SK-N-SH treated with all-trans-retinoic acid at 6 μM for 48 hours (cell line): Measurements from ENCODE around the gene CDKN2C.
A peak's percentile ranks its signal among the peaks of the same experiment; 100 is the strongest.

Experiments
- ATAC-seq: fragments of 200-7000 bp; cut with Tn5 transposase; 3 replicates; pipeline ENCODE4 v1.9.1; 2020; ENCODE audit warnings: mild to moderate bottlenecking, moderate library complexity
- ARNTL ChIP-seq: fragments of 450-650 bp; formaldehyde crosslinking; IDR thresholded peaks from 2 replicates; pipeline ENCODE4 v1.5.0; 2020; ENCODE audit warnings: low read depth, mild to moderate bottlenecking, moderate library complexity, borderline replicate concordance
- BACH2 ChIP-seq: fragments of 250-450 bp; sonication (Bioruptor Pico); IDR thresholded peaks from 2 replicates; pipeline ENCODE4 v1.9.0; 2021; ENCODE audit warnings: mild to moderate bottlenecking, borderline replicate concordance
- CSDC2 ChIP-seq: fragments of 250-450 bp; sonication (Bioruptor Pico); IDR thresholded peaks from 2 replicates; pipeline ENCODE4 v1.5.0; 2020; ENCODE audit warnings: mild to moderate bottlenecking, moderate library complexity
- ESRRG ChIP-seq: fragments of 250-450 bp; sonication (Bioruptor Pico); IDR thresholded peaks from 2 replicates; pipeline ENCODE4 v1.6.1; 2021; ENCODE audit warnings: mild to moderate bottlenecking
- GLIS3 ChIP-seq: fragments of 250-450 bp; sonication (Bioruptor Pico); IDR thresholded peaks from 2 replicates; pipeline ENCODE4 v1.5.0; 2020; ENCODE audit warnings: mild to moderate bottlenecking, moderate library complexity
- ISL1 ChIP-seq: fragments of 250-450 bp; sonication (Bioruptor Pico); IDR thresholded peaks from 2 replicates; pipeline ENCODE4 v2.1.2; 2022; ENCODE audit warnings: mild to moderate bottlenecking, moderate library complexity
- OSR1 ChIP-seq: fragments of 250-450 bp; sonication (Bioruptor Pico); IDR thresholded peaks from 2 replicates; pipeline ENCODE4 v1.8.0; 2022; ENCODE audit warnings: moderate library complexity, mild to moderate bottlenecking, inconsistent platforms
- PPARA ChIP-seq: fragments of 250-450 bp; sonication (Bioruptor Pico); IDR thresholded peaks from 2 replicates; pipeline ENCODE4 v1.5.0; 2020; ENCODE audit warnings: mild to moderate bottlenecking, borderline replicate concordance
- RARB ChIP-seq: fragments of 250-450 bp; sonication (Bioruptor Pico); IDR thresholded peaks from 2 replicates; pipeline ENCODE4 v1.8.0; 2021; ENCODE audit warnings: mild to moderate bottlenecking, moderate library complexity
- SNAI2 ChIP-seq: fragments of 250-450 bp; sonication (Bioruptor Pico); IDR thresholded peaks from 2 replicates; pipeline ENCODE4 v1.5.0; 2020; ENCODE audit warnings: mild to moderate bottlenecking, moderate library complexity
- TCF4 ChIP-seq: fragments of 250-450 bp; sonication (Bioruptor Pico); IDR thresholded peaks from 2 replicates; pipeline ENCODE4 v1.8.0; 2021; ENCODE audit warnings: mild to moderate bottlenecking, moderate library complexity, borderline replicate concordance
- TOX ChIP-seq: fragments of 250-450 bp; sonication (Bioruptor Pico); IDR thresholded peaks from 2 replicates; pipeline ENCODE4 v1.8.0; 2021; ENCODE audit warnings: mild to moderate bottlenecking, moderate library complexity, borderline replicate concordance
- ZFP3 ChIP-seq: fragments of 250-450 bp; sonication (Bioruptor Pico); IDR thresholded peaks from 2 replicates; pipeline ENCODE4 v1.5.0; 2020; ENCODE audit warnings: mild to moderate bottlenecking, moderate library complexity
- ZFP30 ChIP-seq: fragments of 450-650 bp; formaldehyde crosslinking; IDR thresholded peaks from 2 replicates; pipeline ENCODE4 v1.5.0; 2022; ENCODE audit warnings: mild to moderate bottlenecking, moderate library complexity
- ZNF70 ChIP-seq: fragments of 450-650 bp; formaldehyde crosslinking; IDR thresholded peaks from 2 replicates; pipeline ENCODE4 v1.5.0; 2020; ENCODE audit warnings: mild to moderate bottlenecking, moderate library complexity
- ZNF8 ChIP-seq: fragments of 450-650 bp; formaldehyde crosslinking; IDR thresholded peaks from 2 replicates; pipeline ENCODE4 v1.5.0; 2020; ENCODE audit warnings: mild to moderate bottlenecking, moderate library complexity
- TF ChIP-seq, protein P1 (sequence below): fragments of 250-450 bp; sonication (Bioruptor Pico); IDR thresholded peaks from 2 replicates; pipeline ENCODE4 v1.8.0; 2021; ENCODE audit warnings: low read depth, mild to moderate bottlenecking, moderate library complexity, borderline replicate concordance
- TF ChIP-seq, protein P2 (sequence below): fragments of 250-450 bp; sonication (Bioruptor Pico); IDR thresholded peaks from 2 replicates; pipeline ENCODE4 v1.5.0; 2020; ENCODE audit warnings: mild to moderate bottlenecking, moderate library complexity
- TF ChIP-seq, protein P3 (sequence below): fragments of 250-450 bp; sonication (Bioruptor Pico); IDR thresholded peaks from 2 replicates; pipeline ENCODE4 v1.5.1; 2021; ENCODE audit warnings: mild to moderate bottlenecking, moderate library complexity
- TF ChIP-seq, protein P4 (sequence below): fragments of 250-450 bp; sonication (Bioruptor Pico); IDR thresholded peaks from 2 replicates; pipeline ENCODE4 v1.8.0; 2020; ENCODE audit warnings: mild to moderate bottlenecking, moderate library complexity, borderline replicate concordance
- TF ChIP-seq, protein P5 (sequence below): fragments of 250-450 bp; sonication (Bioruptor Pico); IDR thresholded peaks from 2 replicates; pipeline ENCODE4 v1.5.1; 2020; ENCODE audit warnings: low read depth, mild to moderate bottlenecking, moderate library complexity

The CDKN2C gene

DNA sequence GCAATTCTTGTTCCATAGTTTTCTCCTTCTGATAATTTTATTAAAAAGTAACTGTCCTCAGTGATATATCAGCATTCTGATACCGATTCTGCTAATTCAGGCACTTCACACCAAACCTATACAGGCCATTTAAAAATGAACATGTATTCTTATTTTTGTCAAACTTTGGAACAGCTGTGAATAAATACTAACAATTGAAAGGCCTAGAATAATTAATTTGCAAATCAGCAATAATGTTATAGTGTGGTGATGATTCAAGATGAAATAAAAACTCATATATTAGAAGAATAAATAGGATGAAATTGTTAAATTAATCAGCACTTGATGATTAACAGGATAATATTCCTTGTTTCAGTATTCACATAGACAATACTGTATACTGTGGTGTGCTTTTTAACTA lies 9.9 kb downstream of the CDKN2C start:
- no peak for TF ChIP-seq TOX (CRISPR knock-in tag)
- no peak for ATAC-seq

DNA sequence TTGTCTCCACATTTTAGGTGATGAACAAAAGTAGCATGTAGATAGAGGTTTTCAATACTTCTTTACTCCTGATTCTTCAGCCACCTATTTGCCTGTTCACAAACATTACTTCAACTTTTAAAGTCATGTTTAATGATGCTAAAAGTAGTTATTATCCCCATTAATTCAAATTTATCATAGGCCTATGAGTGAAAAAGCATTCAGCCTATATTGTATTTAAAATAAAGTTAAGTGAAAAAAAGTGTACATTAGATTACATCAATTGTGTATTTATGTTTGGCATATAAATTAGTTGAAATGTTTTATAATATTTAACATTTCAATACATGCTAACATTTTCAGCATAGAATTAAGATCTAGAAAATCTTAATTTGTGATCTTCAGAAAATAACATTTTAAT lies 10.5 kb downstream of the CDKN2C start:
- no peak for ATAC-seq
- TF ChIP-seq ZFP3 (CRISPR knock-in tag) = no peak
- TF ChIP-seq, protein P1, sequence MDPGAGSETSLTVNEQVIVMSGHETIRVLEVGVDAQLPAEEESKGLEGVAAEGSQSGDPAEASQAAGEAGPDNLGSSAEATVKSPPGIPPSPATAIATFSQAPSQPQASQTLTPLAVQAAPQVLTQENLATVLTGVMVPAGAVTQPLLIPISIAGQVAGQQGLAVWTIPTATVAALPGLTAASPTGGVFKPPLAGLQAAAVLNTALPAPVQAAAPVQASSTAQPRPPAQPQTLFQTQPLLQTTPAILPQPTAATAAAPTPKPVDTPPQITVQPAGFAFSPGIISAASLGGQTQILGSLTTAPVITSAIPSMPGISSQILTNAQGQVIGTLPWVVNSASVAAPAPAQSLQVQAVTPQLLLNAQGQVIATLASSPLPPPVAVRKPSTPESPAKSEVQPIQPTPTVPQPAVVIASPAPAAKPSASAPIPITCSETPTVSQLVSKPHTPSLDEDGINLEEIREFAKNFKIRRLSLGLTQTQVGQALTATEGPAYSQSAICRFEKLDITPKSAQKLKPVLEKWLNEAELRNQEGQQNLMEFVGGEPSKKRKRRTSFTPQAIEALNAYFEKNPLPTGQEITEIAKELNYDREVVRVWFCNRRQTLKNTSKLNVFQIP (CRISPR knock-in tag) = no peak
- no peak for TF ChIP-seq OSR1 (CRISPR knock-in tag)
- TF ChIP-seq, protein P2, sequence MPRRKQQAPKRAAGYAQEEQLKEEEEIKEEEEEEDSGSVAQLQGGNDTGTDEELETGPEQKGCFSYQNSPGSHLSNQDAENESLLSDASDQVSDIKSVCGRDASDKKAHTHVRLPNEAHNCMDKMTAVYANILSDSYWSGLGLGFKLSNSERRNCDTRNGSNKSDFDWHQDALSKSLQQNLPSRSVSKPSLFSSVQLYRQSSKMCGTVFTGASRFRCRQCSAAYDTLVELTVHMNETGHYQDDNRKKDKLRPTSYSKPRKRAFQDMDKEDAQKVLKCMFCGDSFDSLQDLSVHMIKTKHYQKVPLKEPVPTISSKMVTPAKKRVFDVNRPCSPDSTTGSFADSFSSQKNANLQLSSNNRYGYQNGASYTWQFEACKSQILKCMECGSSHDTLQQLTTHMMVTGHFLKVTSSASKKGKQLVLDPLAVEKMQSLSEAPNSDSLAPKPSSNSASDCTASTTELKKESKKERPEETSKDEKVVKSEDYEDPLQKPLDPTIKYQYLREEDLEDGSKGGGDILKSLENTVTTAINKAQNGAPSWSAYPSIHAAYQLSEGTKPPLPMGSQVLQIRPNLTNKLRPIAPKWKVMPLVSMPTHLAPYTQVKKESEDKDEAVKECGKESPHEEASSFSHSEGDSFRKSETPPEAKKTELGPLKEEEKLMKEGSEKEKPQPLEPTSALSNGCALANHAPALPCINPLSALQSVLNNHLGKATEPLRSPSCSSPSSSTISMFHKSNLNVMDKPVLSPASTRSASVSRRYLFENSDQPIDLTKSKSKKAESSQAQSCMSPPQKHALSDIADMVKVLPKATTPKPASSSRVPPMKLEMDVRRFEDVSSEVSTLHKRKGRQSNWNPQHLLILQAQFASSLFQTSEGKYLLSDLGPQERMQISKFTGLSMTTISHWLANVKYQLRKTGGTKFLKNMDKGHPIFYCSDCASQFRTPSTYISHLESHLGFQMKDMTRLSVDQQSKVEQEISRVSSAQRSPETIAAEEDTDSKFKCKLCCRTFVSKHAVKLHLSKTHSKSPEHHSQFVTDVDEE (CRISPR knock-in tag) = no peak
- TF ChIP-seq SNAI2 = no peak
- TF ChIP-seq ESRRG (CRISPR knock-in tag) = no peak
- TF ChIP-seq ISL1 (CRISPR knock-in tag) = no peak
- no peak for TF ChIP-seq TCF4 (CRISPR knock-in tag)
- TF ChIP-seq ZNF8 (CRISPR knock-in tag) = no peak

DNA sequence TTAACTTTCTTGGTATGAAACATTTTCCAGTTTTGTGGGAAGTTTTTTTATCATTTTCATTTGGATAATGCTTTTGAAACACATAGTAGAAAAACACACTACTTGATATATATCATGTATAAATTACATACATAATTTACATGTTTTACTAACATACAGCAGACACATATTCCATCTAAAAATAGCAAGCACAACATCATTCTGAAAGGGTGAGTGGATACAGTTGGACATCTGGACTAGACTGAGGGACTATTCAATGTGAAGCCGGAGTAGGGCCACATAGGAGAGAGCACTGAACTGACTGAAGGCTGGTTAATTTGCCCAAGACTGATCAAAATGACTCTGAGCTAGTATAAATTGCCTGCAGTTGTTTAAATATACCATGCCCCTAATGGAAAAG lies 11.7 kb downstream of the CDKN2C start:
- peak; percentile 21 for ATAC-seq
- no peak for TF ChIP-seq TOX (CRISPR knock-in tag)
- no peak for TF ChIP-seq ISL1 (CRISPR knock-in tag)
- no peak for TF ChIP-seq ZFP3 (CRISPR knock-in tag)

DNA sequence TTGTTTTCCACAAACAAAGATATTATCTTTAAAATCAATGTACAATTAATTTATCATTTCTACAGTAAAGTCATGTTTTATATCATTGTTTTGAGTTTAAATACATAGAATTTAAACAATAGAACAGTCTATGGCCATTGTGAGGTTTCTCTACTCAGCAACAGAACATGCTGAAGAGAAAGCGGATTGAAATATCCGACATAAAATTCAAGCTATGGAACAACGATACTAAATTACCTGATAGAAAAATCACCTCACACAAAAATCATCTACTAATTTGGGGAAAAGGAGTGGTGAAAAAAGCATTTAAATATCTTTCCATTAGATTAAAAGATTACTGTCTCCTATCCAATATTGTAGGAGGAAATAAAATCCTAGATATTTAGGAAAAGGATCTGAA lies 12.6 kb downstream of the CDKN2C start:
- TF ChIP-seq, protein P1 (CRISPR knock-in tag) = no peak
- TF ChIP-seq ZFP3 (CRISPR knock-in tag) = no peak
- no peak for TF ChIP-seq RARB (CRISPR knock-in tag)
- TF ChIP-seq TOX (CRISPR knock-in tag) = no peak
- no peak for TF ChIP-seq PPARA (CRISPR knock-in tag)
- TF ChIP-seq ESRRG (CRISPR knock-in tag) = no peak
- no peak for TF ChIP-seq BACH2 (CRISPR knock-in tag)
- TF ChIP-seq, protein P2 (CRISPR knock-in tag) = no peak
- no peak for TF ChIP-seq ZNF8 (CRISPR knock-in tag)
- no peak for TF ChIP-seq ZNF70
- TF ChIP-seq, protein P3, sequence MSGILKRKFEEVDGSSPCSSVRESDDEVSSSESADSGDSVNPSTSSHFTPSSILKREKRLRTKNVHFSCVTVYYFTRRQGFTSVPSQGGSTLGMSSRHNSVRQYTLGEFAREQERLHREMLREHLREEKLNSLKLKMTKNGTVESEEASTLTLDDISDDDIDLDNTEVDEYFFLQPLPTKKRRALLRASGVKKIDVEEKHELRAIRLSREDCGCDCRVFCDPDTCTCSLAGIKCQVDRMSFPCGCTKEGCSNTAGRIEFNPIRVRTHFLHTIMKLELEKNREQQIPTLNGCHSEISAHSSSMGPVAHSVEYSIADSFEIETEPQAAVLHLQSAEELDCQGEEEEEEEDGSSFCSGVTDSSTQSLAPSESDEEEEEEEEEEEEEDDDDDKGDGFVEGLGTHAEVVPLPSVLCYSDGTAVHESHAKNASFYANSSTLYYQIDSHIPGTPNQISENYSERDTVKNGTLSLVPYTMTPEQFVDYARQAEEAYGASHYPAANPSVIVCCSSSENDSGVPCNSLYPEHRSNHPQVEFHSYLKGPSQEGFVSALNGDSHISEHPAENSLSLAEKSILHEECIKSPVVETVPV (CRISPR knock-in tag) = no peak
- no peak for TF ChIP-seq ISL1 (CRISPR knock-in tag)
- TF ChIP-seq ZFP30 = no peak
- TF ChIP-seq CSDC2 (CRISPR knock-in tag) = no peak
- TF ChIP-seq, protein P4, sequence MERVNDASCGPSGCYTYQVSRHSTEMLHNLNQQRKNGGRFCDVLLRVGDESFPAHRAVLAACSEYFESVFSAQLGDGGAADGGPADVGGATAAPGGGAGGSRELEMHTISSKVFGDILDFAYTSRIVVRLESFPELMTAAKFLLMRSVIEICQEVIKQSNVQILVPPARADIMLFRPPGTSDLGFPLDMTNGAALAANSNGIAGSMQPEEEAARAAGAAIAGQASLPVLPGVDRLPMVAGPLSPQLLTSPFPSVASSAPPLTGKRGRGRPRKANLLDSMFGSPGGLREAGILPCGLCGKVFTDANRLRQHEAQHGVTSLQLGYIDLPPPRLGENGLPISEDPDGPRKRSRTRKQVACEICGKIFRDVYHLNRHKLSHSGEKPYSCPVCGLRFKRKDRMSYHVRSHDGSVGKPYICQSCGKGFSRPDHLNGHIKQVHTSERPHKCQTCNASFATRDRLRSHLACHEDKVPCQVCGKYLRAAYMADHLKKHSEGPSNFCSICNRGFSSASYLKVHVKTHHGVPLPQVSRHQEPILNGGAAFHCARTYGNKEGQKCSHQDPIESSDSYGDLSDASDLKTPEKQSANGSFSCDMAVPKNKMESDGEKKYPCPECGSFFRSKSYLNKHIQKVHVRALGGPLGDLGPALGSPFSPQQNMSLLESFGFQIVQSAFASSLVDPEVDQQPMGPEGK (CRISPR knock-in tag) = no peak
- no peak for TF ChIP-seq TCF4 (CRISPR knock-in tag)
- no peak for TF ChIP-seq ARNTL
- no peak for TF ChIP-seq OSR1 (CRISPR knock-in tag)
- TF ChIP-seq, protein P5, sequence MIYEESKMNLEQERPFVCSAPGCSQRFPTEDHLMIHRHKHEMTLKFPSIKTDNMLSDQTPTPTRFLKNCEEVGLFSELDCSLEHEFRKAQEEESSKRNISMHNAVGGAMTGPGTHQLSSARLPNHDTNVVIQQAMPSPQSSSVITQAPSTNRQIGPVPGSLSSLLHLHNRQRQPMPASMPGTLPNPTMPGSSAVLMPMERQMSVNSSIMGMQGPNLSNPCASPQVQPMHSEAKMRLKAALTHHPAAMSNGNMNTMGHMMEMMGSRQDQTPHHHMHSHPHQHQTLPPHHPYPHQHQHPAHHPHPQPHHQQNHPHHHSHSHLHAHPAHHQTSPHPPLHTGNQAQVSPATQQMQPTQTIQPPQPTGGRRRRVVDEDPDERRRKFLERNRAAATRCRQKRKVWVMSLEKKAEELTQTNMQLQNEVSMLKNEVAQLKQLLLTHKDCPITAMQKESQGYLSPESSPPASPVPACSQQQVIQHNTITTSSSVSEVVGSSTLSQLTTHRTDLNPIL = no peak
- no peak for TF ChIP-seq GLIS3 (CRISPR knock-in tag)
- no peak for ATAC-seq
